ENCODE data around the gene SLCO6A1.

GRCh38 chr5:102527547-102527946 is 28.7 kb upstream of the SLCO6A1 start:
- TF ChIP-seq POLR2AphosphoS5 (IDR thresholded peaks at IDR 0.05; ENCODE audit: low read depth, low read length) = no peak
- TF ChIP-seq POLR2A (IDR thresholded peaks at IDR 0.05; ENCODE audit: low read depth, low read length) = no peak
